CD14-positive monocyte (primary cell): ENCODE results near the gene CST7. TPM values are rescaled to one million over a fixed set of nuclear protein-coding genes. Genes with fewer than 3 reads are reported as not detected.
"Not testable (repeated sequence)": the region's sequence is repeated elsewhere in the genome, so short reads cannot be mapped to it uniquely, and the experiment has no call there.

Source experiments
- DNase-seq, 3 donors: peaks; one replicate each; pipeline ENCODE4 v3.0.0-alpha.2; 2011 to 2022
- H2AFZ ChIP-seq: 2 replicates; pipeline ENCODE4 v1.6.0; 2012; ENCODE audit warnings: mild to moderate bottlenecking, low read depth, low read length, inconsistent platforms; ENCODE audit not compliant: insufficient read depth, poor library complexity, severe bottlenecking
- H3K27ac ChIP-seq, 2 donors: 1 replicate in 1 of 2; 2 replicates in 1 of 2; pipeline ENCODE4 v1.5.1; 2012 to 2013; ENCODE audit warnings: low read length in 2 of 2, control low read depth in 1 of 2, inconsistent platforms in 1 of 2, low read depth in 1 of 2, mild to moderate bottlenecking in 1 of 2
- H3K27me3 ChIP-seq, 2 donors: one replicate each; pipeline versions ENCODE4 v1.6.0 to v1.6.1; 2011 to 2013; ENCODE audit warnings: low read length in 2 of 2; ENCODE audit not compliant: control insufficient read depth in 2 of 2, insufficient read depth in 2 of 2
- H3K36me3 ChIP-seq, 2 donors: replicated peaks in 1 of 2; 1 replicate in 1 of 2; 2 replicates in 1 of 2; pipeline versions ENCODE4 v1.5.1 to v1.6.1; 2012 to 2013; ENCODE audit warnings: low read length in 2 of 2, control low read depth in 1 of 2, inconsistent platforms in 1 of 2, mild to moderate bottlenecking in 1 of 2; ENCODE audit not compliant: insufficient read depth in 2 of 2, control insufficient read depth in 1 of 2
- H3K4me1 ChIP-seq, 2 donors: 1 replicate in 1 of 2; 2 replicates in 1 of 2; pipeline versions ENCODE4 v1.5.1 to v1.6.1; 2012 to 2013; ENCODE audit warnings: low read length in 2 of 2, control low read depth in 1 of 2, inconsistent platforms in 1 of 2, mild to moderate bottlenecking in 1 of 2, moderate library complexity in 1 of 2; ENCODE audit not compliant: insufficient read depth in 2 of 2, control insufficient read depth in 1 of 2
- H3K4me2 ChIP-seq: replicated peaks from 2 replicates; pipeline ENCODE3; 2012; ENCODE audit warnings: low read length, moderate library complexity, mild to moderate bottlenecking; ENCODE audit not compliant: poor library complexity, severe bottlenecking; ENCODE audit errors: extremely low read depth
- H3K4me3 ChIP-seq, 3 experiments: fragments of 200-600 bp in 1 of 3; sonication (generic) in 1 of 3; replicated peaks in 1 of 3; 1 replicate in 2 of 3; 2 replicates in 1 of 3; pipeline ENCODE4 v1.5.1; 2011 to 2013; ENCODE audit warnings: low read length in 3 of 3, mild to moderate bottlenecking in 3 of 3, control low read depth in 2 of 3, low read depth in 2 of 3, inconsistent platforms in 1 of 3, moderate library complexity in 1 of 3
- H3K79me2 ChIP-seq: 2 replicates; pipeline ENCODE4 v1.6.0; 2012; ENCODE audit warnings: mild to moderate bottlenecking, control low read depth, inconsistent platforms, low read length, moderate library complexity; ENCODE audit not compliant: insufficient read depth
- H3K9ac ChIP-seq: 2 replicates; pipeline ENCODE4 v1.6.0; 2017; ENCODE audit warnings: low read length, mild to moderate bottlenecking; ENCODE audit not compliant: insufficient read depth, poor library complexity, severe bottlenecking
- H3K9me3 ChIP-seq, 2 donors: replicated peaks in 1 of 2; 1 replicate in 1 of 2; 2 replicates in 1 of 2; pipeline versions ENCODE4 v1.5.1 to v1.6.1; 2012 to 2013; ENCODE audit warnings: low read length in 2 of 2, control low read depth in 1 of 2; ENCODE audit not compliant: control insufficient read depth in 1 of 2, insufficient read depth in 1 of 2
- H4K20me1 ChIP-seq: 2 replicates; pipeline ENCODE4 v1.6.0; 2012; ENCODE audit warnings: mild to moderate bottlenecking, low read length, control low read depth, moderate library complexity; ENCODE audit not compliant: insufficient read depth
- H3K27ac Mint-ChIP-seq, 7 donors: one replicate each; pipeline ENCODE4 v1.8.0; 2020; ENCODE audit warnings: mild to moderate bottlenecking in 7 of 7, mixed read lengths in 7 of 7, moderate library complexity in 6 of 7, inconsistent platforms in 2 of 7
- H3K27me3 Mint-ChIP-seq, 3 donors: one replicate each; pipeline ENCODE4 v1.8.0; 2021 to 2022; ENCODE audit warnings: low read depth in 3 of 3, mild to moderate bottlenecking in 3 of 3, mixed read lengths in 3 of 3, moderate library complexity in 3 of 3, inconsistent platforms in 1 of 3
- H3K36me3 Mint-ChIP-seq, 2 donors: one replicate each; pipeline ENCODE4 v1.8.0; 2020; ENCODE audit warnings: mixed read lengths in 2 of 2, inconsistent platforms in 1 of 2, mild to moderate bottlenecking in 1 of 2
- H3K4me1 Mint-ChIP-seq: one replicate; pipeline ENCODE4 v1.8.0; 2020; ENCODE audit warnings: mild to moderate bottlenecking, mixed read lengths
- H3K4me3 Mint-ChIP-seq, 2 donors: one replicate each; pipeline ENCODE4 v1.8.0; 2020; ENCODE audit warnings: mild to moderate bottlenecking in 2 of 2, mixed read lengths in 2 of 2, moderate library complexity in 1 of 2
- H3K9me3 Mint-ChIP-seq, 7 donors: one replicate each; pipeline ENCODE4 v1.8.0; 2020 to 2022; ENCODE audit warnings: mixed read lengths in 7 of 7, mild to moderate bottlenecking in 6 of 7, moderate library complexity in 6 of 7, inconsistent platforms in 2 of 7
- WGBS: methylation state at CpG from one replicate; pipeline ENCODE4 v1.1.5; 2013; ENCODE audit warnings: missing lambda C conversion rate; ENCODE audit not compliant: insufficient coverage; 5-methylcytosine and 5-hydroxymethylcytosine counted together
- intact Hi-C, 2 donors: fragments of 100-400 bp; cut with micrococcal nuclease; formaldehyde crosslinking; loops; one replicate each; pipeline versions ENCODE4 v1.15.0 to v1.15.1; 2023
- polyA plus RNA-seq, 3 donors: library from polyadenylated mRNA; depleted of rRNA in 1 of 3; unstranded in 2 of 3; stranded (reverse) in 1 of 3; fragments of 300-500 nt in 2 of 3; fragments of >200 nt in 1 of 3; fragmentation: Illumina TruSeq in 2 of 3; gene quantifications; 1 replicate in 2 of 3; 2 replicates in 1 of 3; pipeline ENCODE4 v1.2.3, GENCODE V29; 2012 to 2021
- TF ChIP-seq, protein P1 (sequence below): fragments of 200-600 bp; IDR thresholded peaks from one replicate; pipeline ENCODE4 v1.8.0; 2022; ENCODE audit warnings: antibody characterized with exemption, mild to moderate bottlenecking

CST7 gene
- polyA plus RNA-seq, 3 donors = 1.2 to 3.2 (median 1.8) TPM

DNA sequence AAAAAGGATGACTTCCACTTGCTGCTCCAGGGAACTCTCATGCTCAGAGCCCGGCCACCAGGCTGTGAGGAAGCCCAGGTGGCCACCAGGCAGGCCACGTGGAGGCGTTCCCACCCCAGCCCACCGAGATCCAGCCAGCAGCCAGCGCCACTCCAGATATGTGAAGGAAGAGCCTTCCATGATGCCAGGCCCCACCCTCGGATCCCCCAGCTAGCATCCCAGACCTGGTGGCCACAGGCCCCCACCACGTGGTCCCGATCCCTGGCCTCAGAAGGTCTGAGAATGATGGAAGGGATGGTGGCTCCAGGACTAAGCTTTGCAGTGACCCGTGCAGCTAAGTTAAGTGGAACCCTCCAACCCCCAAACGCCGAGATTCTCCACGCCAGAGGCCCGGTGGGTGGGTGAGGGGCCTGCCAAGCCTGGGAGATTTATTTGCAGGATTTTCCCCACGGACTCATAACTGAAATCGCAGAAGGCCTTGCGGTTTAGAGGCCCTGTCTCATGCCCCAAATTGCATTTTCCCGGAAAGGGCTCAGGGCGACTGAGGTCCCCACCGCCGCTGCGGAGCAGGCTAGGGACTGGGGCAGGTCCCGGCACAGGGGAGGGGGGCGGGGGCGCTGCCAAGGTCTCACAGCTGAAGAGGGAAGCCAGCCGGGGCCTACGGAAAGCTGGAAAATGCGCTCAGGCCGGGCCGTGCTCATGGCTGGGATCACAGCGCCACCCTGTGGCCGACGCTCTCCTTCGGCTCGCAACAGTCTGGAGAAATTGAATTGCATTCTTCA, 31.1 kb upstream of the CST7 start:
- Histone ChIP-seq H3K9ac (peak overlapping the region; percentile 40), H3K27me3 (no peaks in the 10 kb centered on the region), H3K9me3 (no peaks in the 10 kb centered on the region), H3K4me1 (peaks cover 0 to 5% of the 10 kb centered on the region in 2 donors), H3K4me3 (no peak overlapping the region), H3K27ac (no peak overlapping the region), H3K79me2 (no peaks in the 10 kb centered on the region), H4K20me1 (no peaks in the 10 kb centered on the region), H3K36me3 (no peaks in the 10 kb centered on the region), H3K4me2 (peak overlapping the region; percentile 49), H2AFZ (peak overlapping the region; percentile 71)
- intact Hi-C loops = loop anchor here in 1 of 2 donors (5.0 to 10.0 kb wide), 2 partner anchors 816 to 1023 kb away; no protein-coding TSS in a partner anchor
- TF ChIP-seq, protein P1, sequence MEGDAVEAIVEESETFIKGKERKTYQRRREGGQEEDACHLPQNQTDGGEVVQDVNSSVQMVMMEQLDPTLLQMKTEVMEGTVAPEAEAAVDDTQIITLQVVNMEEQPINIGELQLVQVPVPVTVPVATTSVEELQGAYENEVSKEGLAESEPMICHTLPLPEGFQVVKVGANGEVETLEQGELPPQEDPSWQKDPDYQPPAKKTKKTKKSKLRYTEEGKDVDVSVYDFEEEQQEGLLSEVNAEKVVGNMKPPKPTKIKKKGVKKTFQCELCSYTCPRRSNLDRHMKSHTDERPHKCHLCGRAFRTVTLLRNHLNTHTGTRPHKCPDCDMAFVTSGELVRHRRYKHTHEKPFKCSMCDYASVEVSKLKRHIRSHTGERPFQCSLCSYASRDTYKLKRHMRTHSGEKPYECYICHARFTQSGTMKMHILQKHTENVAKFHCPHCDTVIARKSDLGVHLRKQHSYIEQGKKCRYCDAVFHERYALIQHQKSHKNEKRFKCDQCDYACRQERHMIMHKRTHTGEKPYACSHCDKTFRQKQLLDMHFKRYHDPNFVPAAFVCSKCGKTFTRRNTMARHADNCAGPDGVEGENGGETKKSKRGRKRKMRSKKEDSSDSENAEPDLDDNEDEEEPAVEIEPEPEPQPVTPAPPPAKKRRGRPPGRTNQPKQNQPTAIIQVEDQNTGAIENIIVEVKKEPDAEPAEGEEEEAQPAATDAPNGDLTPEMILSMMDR = peak; percentile 89
- DNase-seq = peak; percentile 21 to 54 (median 27)
- peaks cover 2 to 9% (median 5%) of the 10 kb centered on the region in 7 donors for H3K9me3 Mint-ChIP-seq
- WGBS = 27% methylated on average over 27 of the region's 34 CpGs
- H3K4me1 Mint-ChIP-seq = peaks cover 8% of the 10 kb centered on the region
- peaks cover 6 to 12% (median 6%) of the 10 kb centered on the region in 3 donors for H3K27me3 Mint-ChIP-seq
- no peak overlapping the region for H3K27ac Mint-ChIP-seq
- H3K4me3 Mint-ChIP-seq = peak overlapping the region; percentile 21 to 28
- H3K36me3 Mint-ChIP-seq = no peaks in the 10 kb centered on the region

DNA sequence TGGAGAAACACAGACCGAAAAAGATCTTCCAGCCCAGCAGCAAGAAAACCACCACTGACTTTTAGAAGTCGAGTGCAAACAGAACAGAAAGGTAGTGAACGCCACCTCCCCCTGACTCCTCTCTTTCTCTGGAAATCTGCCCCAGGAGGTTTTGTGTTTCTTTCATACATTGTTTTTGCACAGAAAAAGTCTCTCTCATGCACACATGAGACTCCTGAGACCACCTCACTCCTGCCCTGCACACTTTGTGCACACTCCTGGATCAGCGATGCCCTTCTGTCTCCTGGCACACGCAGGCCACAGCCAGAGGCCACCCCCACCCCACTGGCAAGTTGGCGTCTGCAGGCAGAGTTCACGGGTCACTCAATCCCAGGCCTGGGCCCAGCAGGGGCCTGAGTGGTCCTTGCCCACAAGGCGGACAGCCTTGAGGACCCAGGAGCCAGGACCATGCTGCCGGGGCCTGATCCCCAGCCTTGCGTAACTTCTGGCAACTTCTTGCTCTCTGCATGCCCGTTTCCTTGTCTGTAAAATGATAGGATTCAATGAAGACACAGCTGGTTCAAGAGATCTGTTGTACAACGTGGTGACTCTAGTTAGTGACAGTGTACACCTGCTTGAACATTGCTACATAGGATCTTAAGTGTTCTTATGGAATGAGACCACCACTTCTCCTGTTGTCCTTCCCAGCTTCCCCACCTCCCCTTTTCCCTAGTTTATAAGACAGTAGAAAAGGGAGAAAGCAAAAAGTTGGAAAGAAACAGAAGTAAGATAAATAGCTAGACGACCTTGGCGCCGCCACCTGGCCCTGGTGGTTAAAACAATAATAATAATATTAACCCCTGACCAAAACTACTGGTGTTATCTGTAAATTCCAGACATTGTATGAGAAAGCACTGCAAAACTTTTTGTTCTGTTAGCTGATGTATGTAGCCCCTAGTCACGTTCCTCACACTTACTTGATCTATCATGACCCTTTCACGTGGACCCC, 30.2 kb upstream of the CST7 start:
- no peaks in the 10 kb centered on the region for H4K20me1 ChIP-seq
- H3K27me3 ChIP-seq = no peaks in the 10 kb centered on the region
- Mint-ChIP-seq H3K9me3 (peaks cover 2 to 9% (median 5%) of the 10 kb centered on the region in 7 donors), H3K4me1 (peaks cover 8% of the 10 kb centered on the region), H3K27me3 (peaks cover 4 to 12% (median 6%) of the 10 kb centered on the region in 3 donors), H3K4me3 (no peak overlapping the region), H3K36me3 (no peaks in the 10 kb centered on the region), H3K27ac (no peak overlapping the region)
- H3K36me3 ChIP-seq = no peaks in the 10 kb centered on the region
- no peak overlapping the region for H3K27ac ChIP-seq
- WGBS = 49% methylated on average over 10 of the region's 17 CpGs
- no peak for DNase-seq
- no peaks in the 10 kb centered on the region for H3K79me2 ChIP-seq
- intact Hi-C loops = loop anchor here in 1 of 2 donors (5.0 to 10.0 kb wide), 2 partner anchors 817 to 1024 kb away; no protein-coding TSS in a partner anchor
- TF ChIP-seq, protein P1 = peak; percentile 67
- H2AFZ ChIP-seq = peak overlapping the region; percentile 71
- H3K9ac ChIP-seq = peak overlapping the region; percentile 40
- H3K4me3 ChIP-seq = no peak overlapping the region
- H3K9me3 ChIP-seq = no peaks in the 10 kb centered on the region
- peaks cover 0 to 5% of the 10 kb centered on the region in 2 donors for H3K4me1 ChIP-seq
- peak overlapping the region; percentile 49 for H3K4me2 ChIP-seq

DNA sequence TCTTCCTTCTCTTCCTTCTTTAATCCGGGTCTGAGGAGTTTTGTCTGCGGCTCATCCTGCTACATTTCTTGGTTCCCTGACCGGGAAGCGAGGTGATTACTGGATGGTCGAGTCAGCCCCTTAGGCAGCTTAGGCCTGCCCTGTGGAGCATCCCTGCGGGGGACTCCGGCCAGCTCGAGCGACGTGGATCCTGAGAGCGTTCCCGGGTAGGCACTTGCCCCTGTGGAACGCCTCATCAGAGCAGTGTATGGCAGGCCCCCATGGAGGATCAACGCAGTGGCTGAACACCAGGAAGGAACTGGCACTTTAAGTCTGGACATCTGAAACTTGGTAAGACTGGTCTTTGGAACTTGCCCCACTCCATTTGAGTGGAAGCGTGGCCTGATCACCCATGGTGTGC, 29.4 kb upstream of the CST7 start:
- not testable (repeated sequence) for H4K20me1 ChIP-seq, H3K9me3 ChIP-seq, H3K4me3 Mint-ChIP-seq, H3K79me2 ChIP-seq, H3K36me3 Mint-ChIP-seq, H3K27me3 ChIP-seq, H3K4me1 Mint-ChIP-seq, H3K4me1 ChIP-seq, DNase-seq, H3K9ac ChIP-seq, H3K4me2 ChIP-seq, H3K27ac ChIP-seq, H3K36me3 ChIP-seq, H3K9me3 Mint-ChIP-seq, H3K4me3 ChIP-seq, H2AFZ ChIP-seq, H3K27ac Mint-ChIP-seq
- H3K27me3 Mint-ChIP-seq = peaks cover 4 to 12% (median 6%) of the 10 kb centered on the region in 3 donors
- WGBS = 97% methylated on average over 14 of the region's 15 CpGs
- intact Hi-C loops = loop anchor here in 1 of 2 donors (5.0 to 10.0 kb wide), 2 partner anchors 817 to 1025 kb away; no protein-coding TSS in a partner anchor
